OCI-LY7 (cell line): Measurements from ENCODE around the gene MGRN1. TPM values are rescaled to one million over a fixed set of nuclear protein-coding genes. Genes with fewer than 3 reads are reported as not detected.

Experiments
- BruUV-seq: library from RNA; stranded (reverse); fragments of 400-500 nt; replicated peaks from 2 replicates; lab custom pipeline; 2021; lab: Mats Ljungman, UMichigan
- CTCF ChIA-PET: fragments of 300-600 bp; sonication (Branson Sonifier 250); formaldehyde crosslinking; loops from one replicate; lab custom pipeline; 2022; ENCODE audit warnings: antibody characterized with exemption; ENCODE audit not compliant: unreplicated experiment; lab: Charles Lee
- POLR2A ChIA-PET: fragments of 300-600 bp; sonication (Branson Sonifier 250); formaldehyde crosslinking; loops from one replicate; lab custom pipeline; 2022; ENCODE audit warnings: antibody characterized with exemption; lab: Charles Lee
- DNase-seq: peaks from one replicate; pipeline ENCODE4 v3.0.0-alpha.2; 2015; ENCODE audit warnings: low spot score
- H2AFZ ChIP-seq: fragments of 200-600 bp; sonication (generic), shearing (Covaris generic); 2 replicates; pipeline ENCODE4 v1.6.1; 2014; ENCODE audit warnings: mild to moderate bottlenecking, antibody characterized with exemption, low read length, moderate library complexity
- H3K27ac ChIP-seq: fragments of 200-600 bp; sonication (generic); 2 replicates; pipeline ENCODE4 v1.5.1; 2014; ENCODE audit warnings: mixed run types, low read depth, mild to moderate bottlenecking, moderate library complexity, low read length, inconsistent platforms; ENCODE audit not compliant: poor library complexity, severe bottlenecking
- H3K36me3 ChIP-seq: fragments of 200-600 bp; sonication (generic); 2 replicates; pipeline ENCODE4 v1.6.1; 2014; ENCODE audit warnings: mild to moderate bottlenecking, antibody characterized with exemption, low read length, moderate library complexity, mixed read lengths; ENCODE audit not compliant: insufficient read depth
- H3K4me1 ChIP-seq: fragments of 200-600 bp; sonication (generic); 2 replicates; pipeline ENCODE4 v1.5.1; 2014; ENCODE audit warnings: mild to moderate bottlenecking, low read length; ENCODE audit not compliant: insufficient read depth, poor library complexity, severe bottlenecking
- H3K4me2 ChIP-seq: fragments of 200-600 bp; sonication (generic); 2 replicates; pipeline ENCODE4 v1.6.1; 2014; ENCODE audit warnings: mild to moderate bottlenecking, low read length
- H3K4me3 ChIP-seq: fragments of 200-600 bp; sonication (generic); 2 replicates; pipeline ENCODE4 v1.5.1; 2014; ENCODE audit warnings: mild to moderate bottlenecking, low read depth, low read length; ENCODE audit not compliant: poor library complexity, severe bottlenecking
- H3K79me2 ChIP-seq: fragments of 200-600 bp; sonication (generic); 2 replicates; pipeline ENCODE4 v1.6.1; 2016; ENCODE audit warnings: low read depth, mild to moderate bottlenecking, low read length, moderate library complexity, mixed read lengths; ENCODE audit not compliant: insufficient read depth
- H3K9me2 ChIP-seq: fragments of 200-600 bp; sonication (generic); 2 replicates; pipeline ENCODE4 v1.6.1; 2016; ENCODE audit warnings: mild to moderate bottlenecking, low read length, mixed read lengths; ENCODE audit not compliant: insufficient read depth
- H3K9me3 ChIP-seq: fragments of 200-600 bp; sonication (generic); 2 replicates; pipeline ENCODE4 v1.6.1; 2014; ENCODE audit warnings: mild to moderate bottlenecking, mixed run types, low read length, mixed read lengths
- H4K20me1 ChIP-seq: fragments of 200-600 bp; sonication (generic); 2 replicates; pipeline ENCODE4 v1.6.1; 2014; ENCODE audit warnings: mild to moderate bottlenecking, antibody characterized with exemption, low read length, moderate library complexity, mixed read lengths; ENCODE audit not compliant: insufficient read depth
- EZH2phosphoT487 ChIP-seq: fragments of 200-600 bp; sonication (generic); IDR thresholded peaks from 2 replicates; pipeline ENCODE4 v1.6.1; 2018; ENCODE audit warnings: low read depth, borderline replicate concordance, mild to moderate bottlenecking, mixed run types, antibody characterized with exemption, low read length, moderate library complexity, mixed read lengths
- intact Hi-C: fragments of 100-400 bp; cut with micrococcal nuclease; formaldehyde crosslinking; loops from one replicate; pipeline ENCODE4 v1.10.0; 2022; ENCODE audit not compliant: unreplicated experiment
- total RNA-seq, 2 experiments: library from RNA; depleted of rRNA in 1 of 2; stranded (reverse); fragments of >200 nt in 1 of 2; shearing (Covaris generic) in 1 of 2; gene quantifications; 2 replicates each; pipeline ENCODE4 v1.2.3, GENCODE V29; 2014 to 2022
- TF ChIP-seq, protein P1 (sequence below): fragments of 200-600 bp; sonication (generic); conservative IDR thresholded peaks from 2 replicates; pipeline ENCODE4 v1.5.1; 2014; ENCODE audit warnings: mild to moderate bottlenecking, antibody characterized with exemption, low read length, moderate library complexity, mixed read lengths

Gene MGRN1
- total RNA-seq, 2 experiments from 2014 or later, result 14.1 to 43.1 TPM

DNA sequence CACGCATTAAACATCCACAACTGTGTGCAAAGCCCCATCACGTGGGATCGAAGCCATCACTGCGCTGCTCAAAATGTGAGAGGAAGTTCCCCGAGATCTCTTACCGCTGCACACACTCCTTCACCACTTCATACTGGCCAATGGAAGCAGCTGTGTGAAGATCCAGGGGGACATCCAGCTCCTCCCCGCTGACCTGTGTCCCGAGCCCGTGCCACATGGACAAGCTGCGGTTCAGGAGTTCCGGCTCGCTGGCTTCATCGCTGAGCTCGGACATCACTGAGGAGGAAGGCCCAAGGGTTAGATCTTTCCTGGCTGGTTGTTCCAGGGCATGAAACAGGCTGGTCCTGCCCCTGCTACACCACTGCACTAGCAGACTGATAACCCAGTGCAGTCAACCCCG, 105.2 kb downstream of the MGRN1 start:
- ChIA-PET CTCF (no interaction called here), POLR2A (interaction anchor here (0.6 kb wide), 1 partner anchor 199 kb away, joined by 4 read pairs; no protein-coding TSS in a partner anchor)
- Histone ChIP-seq H3K4me3 (no peak overlapping the region), H3K9me3 (no peaks in the 10 kb centered on the region), H3K4me2 (no peak overlapping the region), H3K9me2 (no peaks in the 10 kb centered on the region), H3K4me1 (peaks cover 9% of the 10 kb centered on the region), H2AFZ (no peak overlapping the region), H3K36me3 (peaks cover 19% of the 10 kb centered on the region; the same call in 1 of the 2 replicates), H3K79me2 (peaks cover 13% of the 10 kb centered on the region; the same call in 1 of the 2 replicates), H4K20me1 (no peaks in the 10 kb centered on the region), H3K27ac (no peak overlapping the region)
- no peak for TF ChIP-seq EZH2phosphoT487
- TF ChIP-seq, protein P1, sequence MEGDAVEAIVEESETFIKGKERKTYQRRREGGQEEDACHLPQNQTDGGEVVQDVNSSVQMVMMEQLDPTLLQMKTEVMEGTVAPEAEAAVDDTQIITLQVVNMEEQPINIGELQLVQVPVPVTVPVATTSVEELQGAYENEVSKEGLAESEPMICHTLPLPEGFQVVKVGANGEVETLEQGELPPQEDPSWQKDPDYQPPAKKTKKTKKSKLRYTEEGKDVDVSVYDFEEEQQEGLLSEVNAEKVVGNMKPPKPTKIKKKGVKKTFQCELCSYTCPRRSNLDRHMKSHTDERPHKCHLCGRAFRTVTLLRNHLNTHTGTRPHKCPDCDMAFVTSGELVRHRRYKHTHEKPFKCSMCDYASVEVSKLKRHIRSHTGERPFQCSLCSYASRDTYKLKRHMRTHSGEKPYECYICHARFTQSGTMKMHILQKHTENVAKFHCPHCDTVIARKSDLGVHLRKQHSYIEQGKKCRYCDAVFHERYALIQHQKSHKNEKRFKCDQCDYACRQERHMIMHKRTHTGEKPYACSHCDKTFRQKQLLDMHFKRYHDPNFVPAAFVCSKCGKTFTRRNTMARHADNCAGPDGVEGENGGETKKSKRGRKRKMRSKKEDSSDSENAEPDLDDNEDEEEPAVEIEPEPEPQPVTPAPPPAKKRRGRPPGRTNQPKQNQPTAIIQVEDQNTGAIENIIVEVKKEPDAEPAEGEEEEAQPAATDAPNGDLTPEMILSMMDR, result no peak
- DNase-seq, result no peak
- intact Hi-C loops, result no loop called here
- no TSS peak for BruUV-seq

DNA sequence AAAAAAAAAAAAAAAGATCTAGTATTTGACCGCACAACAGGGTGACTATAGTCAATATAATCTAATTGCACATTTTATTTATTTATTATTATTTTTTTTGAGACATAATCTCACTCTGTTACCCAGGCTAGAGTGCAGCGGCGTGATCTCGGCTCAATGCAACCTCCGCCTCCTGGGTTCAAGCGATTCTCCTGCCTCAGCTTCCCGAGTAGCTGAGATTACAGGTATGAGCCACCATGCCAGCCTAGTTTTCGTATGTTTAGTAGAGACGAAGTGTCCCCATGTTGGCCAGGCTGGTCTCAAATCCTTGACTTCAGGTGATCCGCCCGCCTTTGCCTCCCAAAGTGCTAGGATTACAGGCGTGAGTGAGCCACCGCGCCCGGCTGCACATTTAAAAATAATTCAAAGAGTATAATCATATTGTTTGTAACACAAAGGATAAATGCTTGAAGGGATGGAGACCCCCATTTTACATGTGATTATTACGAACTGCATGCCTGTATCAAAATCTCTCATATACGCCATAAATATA, 108.7 kb downstream of the MGRN1 start:
- Histone ChIP-seq H3K36me3 (peaks cover 10% of the 10 kb centered on the region; the same call in 1 of the 2 replicates), H3K4me1 (peaks cover 15% of the 10 kb centered on the region), H3K4me3 (peak overlapping the region; percentile 89), H3K9me2 (no peaks in the 10 kb centered on the region), H3K4me2 (peak overlapping the region; percentile 94), H2AFZ (peak overlapping the region; percentile 87), H3K27ac (peak overlapping the region; percentile 64), H3K79me2 (peaks cover 13% of the 10 kb centered on the region; the same call in 1 of the 2 replicates), H3K9me3 (no peaks in the 10 kb centered on the region), H4K20me1 (no peaks in the 10 kb centered on the region)
- no peak for DNase-seq
- TF ChIP-seq, protein P1, result no peak
- no peak for TF ChIP-seq EZH2phosphoT487
- intact Hi-C loops, result no loop called here
- CTCF ChIA-PET, result no interaction called here
- BruUV-seq, result no TSS peak
- POLR2A ChIA-PET, result interaction anchor here (0.6 to 3.6 kb wide), 2 partner anchors 35 to 1973 kb away, joined by 3 to 23 read pairs; partner anchors contain the start of gene ZNF500

DNA sequence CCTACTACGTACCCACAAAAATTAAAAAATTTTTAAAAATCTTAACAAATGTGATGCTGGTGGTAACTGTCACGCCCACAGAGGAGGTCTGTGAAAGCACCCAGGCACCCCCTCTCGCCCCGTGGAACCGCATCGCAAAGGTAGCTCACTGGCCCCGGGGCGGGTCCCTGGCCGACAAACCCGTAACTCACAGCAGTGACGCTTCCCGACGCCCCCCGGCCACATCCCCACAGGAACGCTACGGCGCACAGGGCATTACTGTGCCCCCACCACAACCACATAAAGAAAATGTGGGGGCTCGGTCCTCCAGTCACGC, 109.1 kb downstream of the MGRN1 start:
- peaks cover 13% of the 10 kb centered on the region; the same call in 1 of the 2 replicates for H3K79me2 ChIP-seq
- H3K4me3 ChIP-seq, result peak overlapping the region; percentile 89
- peaks cover 15% of the 10 kb centered on the region for H3K4me1 ChIP-seq
- BruUV-seq, result no TSS peak
- H2AFZ ChIP-seq, result peak overlapping the region; percentile 87
- H3K27ac ChIP-seq, result peak overlapping the region; percentile 64
- TF ChIP-seq, protein P1, result no peak
- no peak for DNase-seq
- H4K20me1 ChIP-seq, result no peaks in the 10 kb centered on the region
- peaks cover 10% of the 10 kb centered on the region; the same call in 1 of the 2 replicates for H3K36me3 ChIP-seq
- intact Hi-C loops, result loop anchor here (2.0 kb wide), 3 partner anchors 41 to 113 kb away; partner anchors contain the start of genes GLYR1, NUDT16L1, ROGDI and UBN1
- ChIA-PET POLR2A (interaction anchor here (0.6 to 3.6 kb wide), 3 partner anchors 27 to 1974 kb away, joined by 3 to 23 read pairs (median 4); partner anchors contain the start of gene ZNF500), CTCF (interaction anchor here (0.5 kb wide), 1 partner anchor 122 kb away, joined by 3 read pairs; no protein-coding TSS in a partner anchor)
- no peaks in the 10 kb centered on the region for H3K9me2 ChIP-seq
- no peaks in the 10 kb centered on the region for H3K9me3 ChIP-seq
- H3K4me2 ChIP-seq, result peak overlapping the region; percentile 94
